Measurements from ENCODE around the gene C16orf95. TPM values are rescaled to one million over a fixed set of nuclear protein-coding genes. Genes with fewer than 3 reads are reported as not detected.

The C16orf95 gene
- total and polyA plus RNA-seq, 2 donors (not counting 1 experiment from before 2014, with no cell fraction given): 1.5 to 2.5 TPM

DNA sequence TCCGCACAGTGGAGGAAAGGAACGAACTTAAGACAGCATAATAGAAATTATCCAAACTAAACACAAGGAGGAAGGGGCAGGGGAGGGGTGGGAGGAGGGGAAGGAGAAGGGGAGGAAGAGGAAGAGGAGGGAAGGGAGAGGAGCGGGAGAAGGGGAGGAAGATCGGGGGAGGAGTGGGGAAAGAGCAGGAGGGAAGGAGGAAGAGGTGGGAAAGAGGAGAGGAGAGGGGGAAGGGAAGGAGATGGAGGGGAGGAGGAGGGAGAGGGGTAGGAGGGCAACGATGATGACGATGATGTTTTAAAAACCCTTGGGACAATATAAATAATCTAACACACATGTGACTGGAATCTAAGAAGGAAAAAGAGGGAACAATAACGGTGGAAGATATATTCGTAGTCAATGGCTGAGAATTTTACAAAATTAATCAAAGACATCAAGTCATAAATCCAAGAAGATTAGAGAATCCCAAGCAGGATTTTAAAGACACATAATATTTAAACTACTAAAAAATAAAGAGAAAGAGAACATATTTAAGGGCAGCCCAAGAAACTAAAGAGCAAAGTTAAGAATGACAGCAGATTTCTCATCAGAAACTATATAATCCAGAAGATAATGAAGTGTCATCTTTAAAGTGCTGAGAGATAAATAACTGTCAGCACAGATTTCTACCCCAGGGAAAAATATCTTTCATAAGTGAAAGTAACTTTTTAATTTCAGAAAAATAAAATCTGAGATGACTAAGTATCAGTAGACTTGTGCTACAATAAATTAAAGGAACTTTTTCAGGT lies 30.2 kb downstream of the C16orf95 start:
- ATAC-seq (ENCODE audit: low read depth) (no peak), DNase-seq (no peak)
- H3K9me3 Mint-ChIP-seq (ENCODE audit: insufficient read depth): peaks cover 5% of the 10 kb centered on the region
- no peaks in the 10 kb centered on the region for H4K20me1 ChIP-seq (ENCODE audit: control insufficient read depth, insufficient read depth, low read length, poor library complexity, severe bottlenecking)
- no peaks in the 10 kb centered on the region for H3K4me1 Mint-ChIP-seq
- no peak overlapping the region for H3K9ac ChIP-seq (ENCODE audit: low read length)
- peaks cover 0 to 14% (median 2%) of the 10 kb centered on the region in 3 donors for H3K9me3 ChIP-seq (ENCODE audit: control extremely low read depth in 1 of 3, control insufficient read depth in 2 of 3, insufficient read depth in 1 of 3, low read length in 2 of 3)
- no peak overlapping the region for H3K27ac Mint-ChIP-seq
- H3K4me3 Mint-ChIP-seq: no peak overlapping the region
- no peak overlapping the region for H2AFZ ChIP-seq (ENCODE audit: insufficient read depth, low read depth, low read length, poor library complexity, severe bottlenecking)
- H3K4me2 ChIP-seq (replicated peaks; ENCODE audit: low read depth, low read length, poor library complexity, severe bottlenecking): no peak overlapping the region
- no peaks in the 10 kb centered on the region for H3K27me3 Mint-ChIP-seq
- no peak for TF ChIP-seq CTCF (IDR thresholded peaks at IDR 0.05)
- TF ChIP-seq EZH2 (IDR thresholded peaks at IDR 0.05; ENCODE audit: borderline replicate concordance, insufficient read depth, low read depth, low read length, poor library complexity, severe bottlenecking): no peak
- CTCF ChIA-PET: interaction anchor here (0.9 to 1.2 kb wide), 2 partner anchors 9 to 35 kb away, joined by 3 read pairs; no protein-coding TSS in a partner anchor
- H3K79me2 ChIP-seq (ENCODE audit: control insufficient read depth, insufficient read depth, low read length): no peaks in the 10 kb centered on the region
- no peaks in the 10 kb centered on the region for H3K36me3 ChIP-seq (replicated peaks in 1 of 2; ENCODE audit: control extremely low read depth in 1 of 2, control insufficient read depth in 1 of 2, extremely low read depth in 1 of 2, insufficient read depth in 2 of 2, low read length in 1 of 2)
- H3K27ac ChIP-seq (ENCODE audit: low read length in 2 of 2): no peak overlapping the region
- no peaks in the 10 kb centered on the region for H3K4me1 ChIP-seq (ENCODE audit: control insufficient read depth in 2 of 2, insufficient read depth in 2 of 2, low read length in 2 of 2)
- H3K4me3 ChIP-seq (ENCODE audit: control extremely low read depth in 1 of 5, extremely low read depth in 1 of 5, insufficient read depth in 1 of 5, low read depth in 2 of 5, low read length in 4 of 5): no peak overlapping the region
- WGBS (ENCODE audit: insufficient coverage): 82% methylated on average over 2 of the region's 8 CpGs
- intact Hi-C loops (cut with micrococcal nuclease): no loop called here
- POLR2A ChIA-PET: no interaction called here
- H3K27me3 ChIP-seq (replicated peaks in 1 of 4; ENCODE audit: control extremely low read depth in 1 of 4, control insufficient read depth in 3 of 4, insufficient read depth in 4 of 4, low read length in 3 of 4): no peaks in the 10 kb centered on the region

- Histone ChIP-seq H3K4me2 (replicated peaks; ENCODE audit: low read depth, low read length, poor library complexity, severe bottlenecking) (no peak overlapping the region), H3K36me3 (replicated peaks in 1 of 2; ENCODE audit: control extremely low read depth in 1 of 2, control insufficient read depth in 1 of 2, extremely low read depth in 1 of 2, insufficient read depth in 2 of 2, low read length in 1 of 2) (no peaks in the 10 kb centered on the region), H3K4me3 (ENCODE audit: control extremely low read depth in 1 of 5, extremely low read depth in 1 of 5, insufficient read depth in 1 of 5, low read depth in 2 of 5, low read length in 4 of 5) (no peak overlapping the region), H4K20me1 (ENCODE audit: control insufficient read depth, insufficient read depth, low read length, poor library complexity, severe bottlenecking) (no peaks in the 10 kb centered on the region), H3K27ac (ENCODE audit: low read length in 2 of 2) (no peak overlapping the region), H3K9me3 (ENCODE audit: control extremely low read depth in 1 of 3, control insufficient read depth in 2 of 3, insufficient read depth in 1 of 3, low read length in 2 of 3) (peaks cover 0 to 9% (median 0%) of the 10 kb centered on the region in 3 donors), H3K27me3 (replicated peaks in 1 of 4; ENCODE audit: control extremely low read depth in 1 of 4, control insufficient read depth in 3 of 4, insufficient read depth in 4 of 4, low read length in 3 of 4) (no peaks in the 10 kb centered on the region), H2AFZ (ENCODE audit: insufficient read depth, low read depth, low read length, poor library complexity, severe bottlenecking) (no peak overlapping the region), H3K9ac (ENCODE audit: low read length) (no peak overlapping the region), H3K79me2 (ENCODE audit: control insufficient read depth, insufficient read depth, low read length) (no peaks in the 10 kb centered on the region), H3K4me1 (ENCODE audit: control insufficient read depth in 2 of 2, insufficient read depth in 2 of 2, low read length in 2 of 2) (no peaks in the 10 kb centered on the region)
- Mint-ChIP-seq H3K4me1 (no peaks in the 10 kb centered on the region), H3K27ac (no peak overlapping the region), H3K27me3 (peaks cover 1% of the 10 kb centered on the region), H3K9me3 (ENCODE audit: insufficient read depth) (peaks cover 5% of the 10 kb centered on the region), H3K4me3 (no peak overlapping the region)
- 100% methylated on average over 1 of the region's 2 CpGs for WGBS (ENCODE audit: insufficient coverage)
- intact Hi-C loops (cut with micrococcal nuclease): no loop called here
- ChIA-PET CTCF (no interaction called here), POLR2A (no interaction called here)
- no peak for DNase-seq
- TF ChIP-seq EZH2 (IDR thresholded peaks at IDR 0.05; ENCODE audit: borderline replicate concordance, insufficient read depth, low read depth, low read length, poor library complexity, severe bottlenecking) (no peak), CTCF (IDR thresholded peaks at IDR 0.05) (no peak)
- ATAC-seq (ENCODE audit: low read depth): no peak
Measured at GRCh38 chr16:87284183-87284582, 33.0 kb downstream of the C16orf95 start.

Measured in B cell (primary cell).